DMS53 (cell line): Measurements from ENCODE around the gene PRADC1.
A peak's percentile ranks its signal among the peaks of the same experiment; 100 is the strongest.

Experiments used
- DNase-seq: peaks from one replicate; lab custom pipeline; 2025; lab: John Stamatoyannopoulos, UW

The PRADC1 gene

GRCh38 chr2:73258913-73259215 is 25.8 kb upstream of the PRADC1 start:
- no peak for DNase-seq

GRCh38 chr2:73258186-73258912 is 25.3 kb upstream of the PRADC1 start:
- DNase-seq, result no peak

GRCh38 chr2:73257425-73258125 is 24.5 kb upstream of the PRADC1 start:
- no peak for DNase-seq

GRCh38 chr2:73257021-73257420 is 24.0 kb upstream of the PRADC1 start:
- no peak for DNase-seq

GRCh38 chr2:73256618-73256922 is 23.5 kb upstream of the PRADC1 start:
- DNase-seq, result no peak

GRCh38 chr2:73255907-73256617 is 23.0 kb upstream of the PRADC1 start:
- peak; percentile 13 for DNase-seq

GRCh38 chr2:73255007-73255644 is 22.1 kb upstream of the PRADC1 start:
- DNase-seq, result no peak

- no peak for DNase-seq
These were observed 21.4 kb upstream of the PRADC1 start for GRCh38 chr2:73254343-73255006.

- DNase-seq, result peak; percentile 28
These were observed 20.9 kb upstream of the PRADC1 start for GRCh38 chr2:73253901-73254300.

GRCh38 chr2:73253400-73253799 is 20.4 kb upstream of the PRADC1 start:
- peak; percentile 43 for DNase-seq

- no peak for DNase-seq
These were observed 19.4 kb upstream of the PRADC1 start for GRCh38 chr2:73252238-73253027.

GRCh38 chr2:73250872-73251846 is 18.1 kb upstream of the PRADC1 start:
- peak; percentile 20 for DNase-seq

- DNase-seq, result no peak
These were observed 16.6 kb upstream of the PRADC1 start for GRCh38 chr2:73249636-73250035.

GRCh38 chr2:73246850-73247249 is 13.8 kb upstream of the PRADC1 start:
- DNase-seq, result no peak

- no peak for DNase-seq
These were observed 11.5 kb upstream of the PRADC1 start for GRCh38 chr2:73244580-73244979.

- peak; percentile 19 for DNase-seq
These were observed 11.0 kb upstream of the PRADC1 start for GRCh38 chr2:73243884-73244570.

GRCh38 chr2:73239776-73240175 is 6.7 kb upstream of the PRADC1 start:
- DNase-seq, result no peak

- no peak for DNase-seq
These were observed 5.9 kb upstream of the PRADC1 start for GRCh38 chr2:73238976-73239375.

GRCh38 chr2:73238149-73238548 is 5.1 kb upstream of the PRADC1 start:
- no peak for DNase-seq

- no peak for DNase-seq
These were observed 4.1 kb upstream of the PRADC1 start for GRCh38 chr2:73237168-73237567.
